Activated CD4-positive, alpha-beta T cell treated with anti-CD3 and anti-CD28 coated beads for 4 hours (primary cell): ENCODE results near the gene HLA-DQB1.

ENCODE experiments used
- DNase-seq, 2 donors: peaks; one replicate each; pipeline ENCODE4 v3.0.0-alpha.2; 2020

Gene HLA-DQB1

DNA sequence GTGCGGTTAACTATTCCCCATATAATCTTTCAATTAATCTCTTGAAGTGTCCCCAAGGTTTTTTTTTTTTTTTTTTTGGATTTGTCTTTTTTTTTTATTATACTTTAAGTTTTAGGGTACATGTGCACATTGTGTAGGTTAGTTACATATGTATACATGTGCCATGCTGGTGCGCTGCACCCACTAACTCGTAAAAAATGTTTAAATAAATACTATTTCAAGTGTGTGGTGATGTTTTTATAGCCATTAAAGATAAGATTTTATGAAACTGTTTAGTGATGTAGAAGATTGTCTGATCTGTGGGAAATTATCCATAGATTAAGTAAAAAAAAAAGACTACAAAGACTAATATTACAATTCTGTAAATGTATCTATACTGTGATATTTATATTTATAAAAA lies 41.9 kb downstream of the HLA-DQB1 start:
- no peak for DNase-seq

DNA sequence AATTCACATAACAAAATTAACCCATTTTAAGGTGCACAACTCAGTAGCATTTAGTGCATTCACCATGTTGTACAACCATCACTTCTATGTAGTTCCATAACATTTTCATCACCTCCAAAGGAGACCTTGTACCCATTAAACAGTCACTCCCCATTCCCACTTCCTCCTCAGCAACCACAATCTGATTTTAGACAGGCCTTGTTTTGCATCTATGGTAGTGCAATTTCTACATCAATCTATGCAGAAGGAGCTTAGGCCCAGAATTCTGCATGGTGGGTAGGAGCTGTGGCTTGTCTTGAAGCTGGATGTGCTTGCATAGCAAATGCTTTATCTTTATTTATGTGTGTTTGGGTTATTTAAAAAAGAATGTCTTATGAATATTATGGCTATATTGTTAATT lies 42.8 kb downstream of the HLA-DQB1 start:
- DNase-seq = peak in 1 of 2 donors; percentile 1

DNA sequence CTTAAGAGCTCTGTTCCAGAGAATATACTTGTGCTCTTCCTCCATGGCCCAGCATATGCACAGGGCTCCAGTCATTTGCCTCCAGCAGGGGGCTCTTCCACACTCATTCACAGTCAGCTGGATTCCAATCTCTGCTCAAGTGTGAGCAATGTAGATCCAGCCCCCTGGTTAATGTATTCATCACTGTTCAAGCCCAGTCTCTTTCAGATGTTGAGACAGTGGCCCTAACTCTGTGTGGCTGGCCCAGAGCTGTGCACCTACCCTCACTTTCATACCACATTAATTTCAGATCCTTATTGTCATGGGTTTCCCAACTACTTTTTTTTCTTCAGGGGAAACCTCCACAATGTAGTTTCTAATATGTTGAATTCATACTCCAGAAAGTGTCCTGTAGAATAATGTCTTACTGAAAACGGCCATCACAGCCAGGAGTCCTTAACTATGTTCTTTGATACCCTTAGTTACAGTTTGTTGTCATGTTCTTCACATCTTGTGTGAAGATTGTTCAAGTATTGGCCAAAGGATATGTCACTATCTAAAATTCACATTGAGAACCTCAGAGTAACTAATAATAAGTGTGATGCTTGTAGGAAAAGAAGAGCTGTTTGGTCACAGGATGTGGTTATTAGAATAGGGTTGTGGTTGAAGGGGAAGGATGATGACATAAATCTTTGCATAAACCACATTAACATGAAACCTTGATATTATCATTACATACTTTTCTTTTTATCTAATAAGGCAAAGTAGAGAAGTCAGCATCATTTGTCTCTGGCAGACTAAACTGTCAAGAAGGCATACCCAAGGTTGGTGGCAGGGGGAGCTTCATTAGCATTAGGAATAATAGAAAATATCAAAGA lies 43.7 kb downstream of the HLA-DQB1 start:
- peak; percentile 43 to 59 for DNase-seq

DNA sequence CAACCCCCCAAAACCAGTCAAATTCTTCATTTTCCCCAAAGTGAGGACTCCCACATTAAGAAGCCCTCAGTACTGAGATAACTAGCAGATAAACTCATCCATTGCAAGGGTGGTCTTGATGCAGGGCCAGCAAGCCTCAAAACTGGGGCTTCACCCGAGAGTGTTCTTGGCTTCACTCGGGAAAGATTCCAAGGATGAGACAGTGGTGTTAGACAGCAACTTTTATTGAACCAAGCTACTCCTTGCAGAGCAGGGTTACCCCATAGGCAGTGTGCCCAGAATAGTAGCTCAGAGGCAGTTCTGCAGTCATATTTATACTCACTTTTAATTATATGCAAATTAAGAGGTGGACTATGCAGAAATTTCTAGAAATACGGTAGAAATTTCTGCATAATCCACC lies 45.1 kb downstream of the HLA-DQB1 start:
- no peak for DNase-seq

DNA sequence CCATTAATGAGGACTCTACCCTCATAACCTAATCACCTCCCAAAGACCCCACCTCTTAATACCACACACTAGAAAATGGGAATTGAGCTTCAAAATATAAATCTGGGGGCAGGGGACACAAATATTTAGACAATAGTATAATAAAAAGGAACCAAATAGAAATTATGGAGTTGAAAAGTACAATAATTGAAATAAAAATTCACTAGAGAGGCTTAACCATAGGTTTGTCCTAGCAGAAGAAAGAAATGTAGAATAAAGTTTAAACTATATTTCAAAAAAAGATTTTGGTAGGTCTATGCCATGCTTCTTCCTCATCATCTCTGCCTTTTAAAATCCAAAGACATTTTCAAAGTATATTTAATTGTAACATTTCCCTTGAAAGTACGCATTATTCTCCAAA lies 48.7 kb downstream of the HLA-DQB1 start:
- DNase-seq = no peak

DNA sequence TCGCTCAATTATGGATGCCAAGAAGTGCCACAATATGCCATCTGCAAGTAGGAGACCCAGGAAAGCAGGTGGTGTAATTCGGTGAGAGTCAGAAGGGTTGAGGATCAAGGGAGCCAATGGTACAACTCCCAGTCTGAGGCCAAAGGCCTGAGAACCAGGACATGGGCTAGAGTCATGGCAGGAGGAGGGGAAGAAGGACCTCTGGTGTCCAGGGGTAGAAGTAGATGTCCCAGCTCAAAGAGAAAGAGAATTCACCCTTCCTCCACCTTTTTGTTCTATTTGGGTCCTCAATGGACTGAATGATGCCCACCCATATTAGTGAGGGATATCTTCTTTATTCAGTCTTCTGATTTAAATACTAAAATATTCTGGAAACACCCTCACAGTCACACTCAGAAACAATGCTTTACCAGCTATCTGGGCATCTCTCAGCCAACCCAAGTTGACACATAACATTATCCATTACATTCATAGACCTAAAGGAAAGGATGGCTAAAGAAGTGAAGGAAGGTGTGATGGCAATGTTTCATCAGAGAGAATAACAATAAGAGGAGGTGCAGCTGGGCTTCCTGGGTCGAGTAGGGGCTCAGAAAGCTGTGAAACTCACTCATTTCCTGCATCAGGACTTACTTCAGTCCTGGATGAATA lies 50.4 kb downstream of the HLA-DQB1 start:
- no peak for DNase-seq

DNA sequence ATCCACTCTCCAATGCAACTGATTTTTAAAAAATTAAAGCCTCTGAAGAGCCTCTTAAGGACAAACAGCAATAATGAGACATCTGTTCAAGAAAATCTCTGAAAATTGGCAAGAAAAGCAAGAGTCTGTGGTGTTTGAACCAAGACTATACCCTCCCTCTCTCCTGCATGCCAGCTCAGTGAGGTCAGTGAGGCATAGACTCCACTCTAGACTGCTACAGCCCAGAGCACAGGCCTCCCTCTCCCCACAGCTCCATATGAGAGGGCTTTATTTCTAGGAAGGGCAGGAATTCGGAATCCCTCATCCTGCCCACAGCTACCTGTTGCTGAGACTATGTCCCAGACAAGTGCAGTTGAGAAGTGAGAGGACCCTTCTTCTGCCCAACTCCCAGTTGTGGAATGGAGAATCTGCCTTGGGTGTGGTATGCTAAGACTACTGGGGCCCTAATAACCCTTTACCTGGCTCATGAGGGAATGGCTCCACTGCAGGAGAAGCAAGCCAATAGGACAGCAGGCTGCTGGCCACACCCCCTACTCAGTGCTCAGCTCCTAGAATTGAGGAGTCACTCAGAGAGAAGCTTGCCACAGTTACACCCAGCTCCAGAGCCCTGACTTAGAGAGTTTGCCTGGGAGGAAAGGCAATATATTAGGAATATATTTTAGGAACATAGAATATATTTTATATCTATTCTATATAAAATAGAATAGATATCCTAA lies 51.9 kb downstream of the HLA-DQB1 start:
- no peak for DNase-seq

DNA sequence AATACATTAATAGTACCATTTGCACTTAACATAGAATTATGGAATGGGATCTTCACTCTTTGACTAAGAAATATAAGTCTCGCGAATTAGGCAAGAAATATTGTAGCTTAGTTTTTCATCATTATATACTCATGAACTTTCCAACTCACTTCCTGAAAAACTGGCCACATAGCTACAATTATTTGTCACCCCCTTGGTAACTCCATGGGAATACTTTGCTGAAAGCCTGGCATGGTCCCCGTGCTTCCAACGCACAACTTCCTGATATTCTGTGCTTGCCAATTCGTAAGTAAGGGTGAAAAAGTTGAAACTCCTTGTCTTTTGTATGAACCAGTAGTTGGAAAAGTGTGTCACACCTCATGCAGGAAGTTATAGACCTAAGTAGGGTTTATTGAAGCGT lies 53.0 kb downstream of the HLA-DQB1 start:
- no peak for DNase-seq

DNA sequence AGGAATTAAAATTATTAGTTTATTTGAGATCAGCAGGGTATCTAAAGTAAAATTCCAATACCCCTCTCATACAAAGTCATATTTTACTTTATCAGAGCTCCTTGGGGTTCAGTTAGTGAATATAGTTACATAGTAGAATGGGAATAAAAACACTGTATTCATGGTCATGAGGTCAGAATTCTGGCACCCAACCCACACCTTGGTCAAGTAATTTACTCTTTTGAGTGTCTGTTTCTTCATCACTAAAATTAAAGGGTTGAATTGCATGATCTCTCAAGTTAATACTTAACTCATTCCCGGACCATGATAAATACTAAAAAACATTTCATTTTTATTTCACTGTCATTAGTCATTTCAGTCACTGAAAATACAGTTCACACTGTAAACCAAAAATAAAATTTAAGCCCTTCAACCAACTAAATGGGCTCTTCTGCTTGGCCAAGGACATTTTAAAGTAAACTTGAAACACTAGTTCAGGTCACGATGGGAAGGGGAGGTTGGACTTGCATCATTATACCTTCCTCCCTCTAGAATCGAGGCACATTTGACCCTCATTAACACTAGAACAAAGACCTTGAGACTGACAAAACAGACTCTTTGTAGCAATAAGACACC lies 55.7 kb downstream of the HLA-DQB1 start:
- no peak for DNase-seq

DNA sequence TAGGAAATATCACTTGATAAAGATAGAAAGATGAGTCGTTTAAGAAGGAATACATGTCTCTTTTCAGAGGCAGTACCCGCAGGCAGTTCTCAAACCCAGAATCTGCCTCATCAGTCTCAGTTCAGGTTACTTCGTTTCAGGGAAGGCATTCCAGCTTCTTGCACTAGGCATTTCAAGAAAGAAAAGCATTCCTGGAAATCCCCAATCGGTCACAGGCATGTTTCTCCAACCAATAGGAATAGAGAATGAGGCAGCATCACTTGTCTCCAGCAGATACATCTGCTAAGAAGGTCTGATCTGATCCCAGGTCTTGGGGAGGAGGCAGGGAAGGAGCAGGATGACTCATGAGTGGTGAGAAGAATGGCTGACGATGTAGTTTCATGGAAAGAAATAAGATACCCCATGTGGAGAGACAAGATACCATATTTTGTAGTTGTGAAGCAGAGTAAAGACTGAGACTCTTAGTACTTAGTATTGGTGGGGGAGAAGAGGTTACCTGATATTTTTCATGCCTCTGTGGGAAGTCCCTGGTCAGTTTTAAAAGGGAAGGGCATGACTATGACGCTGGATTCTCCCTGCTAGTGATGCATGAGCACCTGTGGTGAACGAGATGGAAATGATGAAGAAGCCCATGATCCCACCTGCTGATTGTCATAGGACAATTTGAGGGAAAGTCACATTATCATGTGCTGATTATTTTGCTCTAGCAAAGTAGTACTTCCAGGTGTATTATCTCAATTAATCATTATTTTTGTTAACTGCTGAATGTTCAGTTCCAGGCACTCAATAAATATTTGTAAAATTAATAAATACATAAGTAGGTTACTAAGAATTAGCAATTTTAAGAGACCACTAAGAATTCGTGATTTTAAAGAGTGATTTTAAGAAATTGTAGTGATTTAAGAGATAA lies 56.5 kb downstream of the HLA-DQB1 start:
- DNase-seq = peak; percentile 41 to 67
